HepG2 (cell line): Measurements from ENCODE around the gene ATG4D. TPM values are rescaled to one million over a fixed set of nuclear protein-coding genes. Genes with fewer than 3 reads are reported as not detected.

Experiments
- AKAP8 ChIP-seq: sonication (generic); formaldehyde crosslinking; IDR thresholded peaks from 2 replicates; pipeline ENCODE4 v1.5.1; 2020; ENCODE audit warnings: mild to moderate bottlenecking, missing genetic modification reagents
- ETS1 ChIP-seq: sonication (generic); formaldehyde crosslinking; IDR thresholded peaks from 2 replicates; pipeline ENCODE4 v1.4.0; 2020; ENCODE audit warnings: missing genetic modification reagents
- FIP1L1 ChIP-seq: fragments of 200-400 bp; formaldehyde crosslinking; IDR thresholded peaks from 2 replicates; pipeline ENCODE4 v1.6.1; 2018; ENCODE audit warnings: low read depth, mild to moderate bottlenecking, low read length, moderate library complexity, borderline replicate concordance; ENCODE audit not compliant: insufficient read depth
- GMEB1 ChIP-seq: sonication (generic); formaldehyde crosslinking; IDR thresholded peaks from 2 replicates; pipeline ENCODE4 v1.5.1; 2020; ENCODE audit warnings: missing genetic modification reagents, mild to moderate bottlenecking, borderline replicate concordance
- IRF1 ChIP-seq: sonication (generic); formaldehyde crosslinking; IDR thresholded peaks from 2 replicates; pipeline ENCODE4 v1.4.0; 2020; ENCODE audit warnings: low read depth, mild to moderate bottlenecking, missing genetic modification reagents
- MIER3 ChIP-seq: IDR thresholded peaks from 2 replicates; pipeline ENCODE4 v1.6.1; 2016; ENCODE audit warnings: missing compliant biosample characterization, borderline replicate concordance
- NCOA2 ChIP-seq: sonication (generic); formaldehyde crosslinking; IDR thresholded peaks from 2 replicates; pipeline ENCODE4 v1.8.0; 2022; ENCODE audit warnings: inconsistent platforms
- NR3C1 ChIP-seq: sonication (generic); formaldehyde crosslinking; IDR thresholded peaks from 2 replicates; pipeline ENCODE4 v1.4.0; 2020; ENCODE audit warnings: missing genetic modification reagents
- SNAPC2 ChIP-seq: sonication (generic); formaldehyde crosslinking; IDR thresholded peaks from 2 replicates; pipeline ENCODE4 v1.8.1; 2022; ENCODE audit warnings: mild to moderate bottlenecking, missing genetic modification reagents
- TOPORS ChIP-seq: sonication (generic); formaldehyde crosslinking; IDR thresholded peaks from 2 replicates; pipeline ENCODE4 v1.8.0; 2023; ENCODE audit warnings: mild to moderate bottlenecking, missing genetic modification reagents
- ZBTB14 ChIP-seq: sonication (generic); formaldehyde crosslinking; IDR thresholded peaks from 2 replicates; pipeline ENCODE4 v1.4.0; 2020; ENCODE audit warnings: missing genetic modification reagents
- ZBTB38 ChIP-seq: sonication (generic); formaldehyde crosslinking; IDR thresholded peaks from 2 replicates; pipeline ENCODE4 v1.5.1; 2020; ENCODE audit warnings: mild to moderate bottlenecking, missing genetic modification reagents
- ZBTB40 ChIP-seq, 2 experiments: fragments of 450-650 bp in 1 of 2; sonication (generic) in 1 of 2; formaldehyde crosslinking in 1 of 2; IDR thresholded peaks; 2 replicates each; pipeline versions ENCODE4 v1.6.1 to v1.8.0; 2016 to 2022; ENCODE audit warnings: antibody characterized with exemption in 1 of 2, mild to moderate bottlenecking in 1 of 2, missing genetic modification reagents in 1 of 2
- polyA plus RNA-seq, 8 experiments: library from polyadenylated mRNA; depleted of rRNA in 3 of 8; stranded (reverse) in 7 of 8; unstranded in 1 of 8; fragments of >200 nt; fragmentation: Illumina TruSeq in 4 of 8; extraction: Trizol in 4 of 8; gene quantifications; 2 replicates each; pipeline versions ENCODE4 v1.2.1 to v1.2.3, GENCODE V29; 2011 to 2016; ENCODE audit warnings: low read depth in 4 of 8, missing spikeins in 1 of 8, mixed read lengths in 1 of 8; ENCODE audit not compliant: insufficient read depth in 1 of 8
- total RNA-seq, 5 experiments: library from RNA; depleted of rRNA; stranded (reverse); fragments of >200 nt; fragmentation: Illumina TruSeq; extraction: Trizol; gene quantifications; 2 replicates each; pipeline ENCODE4 v1.2.3, GENCODE V29; 2016; ENCODE audit warnings: low read depth in 1 of 5

Gene ATG4D
- total and polyA plus RNA-seq, 2 of the 13 experiments (the other 11 are each of a cell fraction or from before 2014, with no cell fraction given) = 17.8 to 19.0 TPM

GRCh38 chr19:10565567-10566407, 22.1 kb downstream of the ATG4D start, which contains the start of gene KRI1 (continued):
- TF ChIP-seq SNAPC2 (CRISPR knock-in tag) (no peak), ZBTB14 (peak; percentile 77), GMEB1 (CRISPR knock-in tag) (peak; percentile 84), ZBTB38 (peak; percentile 94), ETS1 (0 out of 2 replicates have a peak, but pooled peaks have one; percentile 89), IRF1 (CRISPR knock-in tag) (0 out of 2 replicates have a peak, but pooled peaks have one; percentile 59), FIP1L1 (no peak), NCOA2 (peak; percentile 60; the same call in 1 of the 2 replicates), AKAP8 (CRISPR knock-in tag) (peak; percentile 84), MIER3 (CRISPR knock-in tag) (peak; percentile 82; the same call in 1 of the 2 replicates), TOPORS (CRISPR knock-in tag) (peak; percentile 63; the same call in 1 of the 2 replicates), ZBTB40 (IDR thresholded peaks at IDR 0.05) (no peak), ZBTB40 (CRISPR knock-in tag; IDR thresholded peaks at IDR 0.05) (peak; percentile 88), NR3C1 (CRISPR knock-in tag) (no peak)
